ENCODE measurements around the gene SLC9B2.
"Not testable (repeated sequence)": the region's sequence is repeated elsewhere in the genome, so short reads cannot be mapped to it uniquely, and the experiment has no call there.

Gene SLC9B2

DNA sequence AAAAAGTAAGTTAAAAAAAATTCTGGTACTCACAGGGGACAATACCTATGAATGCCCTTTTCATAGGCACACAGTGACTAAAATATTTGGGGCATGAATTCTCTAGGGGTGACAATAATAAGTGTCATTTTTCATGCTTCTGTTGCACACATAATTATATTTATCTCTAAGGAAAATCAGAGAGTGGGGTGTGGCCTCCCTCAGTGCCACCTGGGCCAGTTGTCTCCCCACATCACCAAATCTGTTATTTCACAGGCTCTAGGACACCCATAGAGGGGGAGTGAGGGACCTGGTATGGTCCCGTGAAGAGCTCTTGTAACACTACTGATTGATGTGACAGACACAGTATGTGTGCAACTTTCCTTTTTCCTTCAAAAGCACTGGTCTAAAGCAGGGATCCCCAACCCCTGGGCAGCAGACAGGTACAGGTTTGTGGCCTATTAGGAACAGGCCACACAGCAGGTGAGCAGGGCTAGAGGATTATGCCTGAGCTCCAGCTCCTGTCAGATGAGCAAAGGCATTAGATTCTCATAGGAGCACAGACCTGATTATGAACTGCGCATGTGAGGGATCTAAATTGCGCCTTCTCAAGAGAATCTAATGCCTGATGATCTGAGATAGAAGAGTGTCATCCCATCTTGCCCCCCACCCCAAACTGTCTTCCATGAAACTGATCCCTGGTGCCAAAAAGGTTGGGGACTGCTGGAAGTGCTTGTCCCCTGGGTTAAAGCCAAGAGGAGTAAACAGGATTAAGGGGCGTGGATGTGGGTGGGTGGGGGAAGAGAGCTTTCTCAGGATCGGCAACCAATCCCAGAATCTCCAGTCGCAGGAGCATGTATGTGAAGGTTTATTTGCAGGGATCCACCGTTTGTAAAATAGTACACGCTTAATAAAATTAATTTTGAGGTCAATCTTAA lies 57.9 kb downstream of the SLC9B2 start:
- no peak for DNase-seq

- no peak for DNase-seq
Observed at GRCh38 chr4:103012551-103012950, 64.0 kb downstream of the SLC9B2 start.

- DNase-seq, result no peak
Observed at GRCh38 chr4:103012060-103012459, 64.5 kb downstream of the SLC9B2 start.

DNA sequence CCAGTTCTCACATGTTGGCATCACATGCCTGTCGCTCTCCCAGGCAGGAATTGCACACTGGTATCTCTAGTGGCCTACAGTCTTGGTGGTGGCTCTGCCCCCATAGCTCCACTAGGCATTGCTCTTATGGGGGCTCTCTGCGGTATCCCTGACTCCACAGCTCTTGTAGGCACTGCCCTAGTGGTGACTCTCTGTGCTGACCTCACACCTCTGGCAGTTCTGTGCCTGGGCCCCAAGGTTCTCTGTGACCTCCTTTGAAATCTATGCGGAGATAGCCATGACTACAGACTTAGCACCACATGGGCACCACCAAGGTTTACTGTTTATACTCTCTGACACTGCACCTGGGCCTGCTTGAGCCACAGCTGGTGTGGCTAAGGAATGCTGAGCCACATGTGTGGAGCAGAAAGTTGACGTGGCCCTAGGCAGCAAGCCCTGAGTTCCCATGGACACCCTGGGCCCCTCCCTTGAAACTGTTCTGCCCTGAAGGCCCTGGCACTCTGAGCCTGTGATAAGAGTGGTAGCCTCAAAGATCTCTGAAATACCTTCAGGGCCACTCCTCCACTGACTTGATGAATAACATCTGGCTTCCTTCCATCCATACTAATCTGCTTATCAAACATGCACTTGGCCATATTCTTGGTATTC lies 65.1 kb downstream of the SLC9B2 start:
- no peak for DNase-seq

- no peak for DNase-seq
Observed at GRCh38 chr4:103010804-103011203, 65.8 kb downstream of the SLC9B2 start.

DNA sequence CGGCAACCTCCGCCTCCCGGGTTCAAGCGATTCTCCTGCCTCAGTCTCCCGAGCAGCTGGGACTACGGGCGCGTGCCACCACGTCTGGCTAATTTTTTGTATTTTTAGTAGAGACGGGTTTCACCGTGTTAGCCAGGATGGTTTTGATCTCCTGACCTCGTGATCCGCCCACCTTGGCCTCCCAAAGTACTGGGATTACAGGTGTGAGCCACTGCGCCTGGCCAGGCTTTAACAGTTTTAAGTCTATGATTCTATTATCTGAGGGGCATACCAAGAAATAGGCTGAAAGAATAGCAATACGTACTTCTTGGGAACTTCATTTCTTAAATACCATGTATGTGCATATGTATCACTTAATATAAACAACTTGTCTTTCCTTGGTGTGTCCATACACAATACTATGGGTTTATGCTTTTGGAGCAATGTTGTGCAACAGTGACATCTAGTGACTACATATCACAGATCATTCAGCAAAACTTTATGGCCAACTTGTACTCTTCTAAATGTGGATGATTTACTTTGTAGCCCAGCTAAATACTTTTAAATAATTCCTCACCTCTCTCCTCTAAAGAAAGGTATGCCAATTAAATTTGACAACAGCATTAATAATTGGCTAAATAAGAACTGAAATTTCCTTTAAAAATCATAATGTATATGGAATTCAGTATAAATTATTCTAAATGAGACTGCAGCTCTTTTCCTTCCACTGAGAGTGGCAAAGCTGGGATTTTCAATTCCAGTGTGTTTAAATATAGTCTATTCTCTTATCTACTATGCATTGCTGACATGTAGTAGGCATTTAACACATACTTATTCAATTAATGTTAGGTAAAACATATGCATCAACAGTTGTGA lies 67.5 kb downstream of the SLC9B2 start:
- no peak for DNase-seq

- DNase-seq, result no peak
Observed at GRCh38 chr4:103002551-103002950, 74.0 kb downstream of the SLC9B2 start.

GRCh38 chr4:102994803-102995202 lies 81.8 kb downstream of the SLC9B2 start:
- DNase-seq, result no peak

DNA sequence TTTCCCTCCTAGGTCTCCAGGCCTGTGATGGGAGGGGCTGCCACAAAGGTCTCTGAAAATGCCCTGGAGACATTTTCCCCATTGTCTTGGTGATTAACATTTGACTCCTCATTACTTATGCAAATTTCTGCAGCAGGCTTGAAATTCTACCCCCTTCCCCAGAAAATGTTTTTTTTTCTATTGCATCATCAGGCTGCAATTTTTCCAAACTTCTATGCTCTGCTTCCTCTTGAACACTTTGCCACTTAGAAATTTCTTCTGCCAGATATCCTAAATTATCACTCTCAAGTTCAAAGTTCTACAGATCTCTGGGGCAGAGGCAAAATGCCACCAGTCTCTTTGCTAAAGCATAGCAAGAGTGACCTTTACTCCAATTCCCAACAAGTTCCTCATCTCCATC lies 82.6 kb downstream of the SLC9B2 start:
- DNase-seq, result not testable (repeated sequence)

DNA sequence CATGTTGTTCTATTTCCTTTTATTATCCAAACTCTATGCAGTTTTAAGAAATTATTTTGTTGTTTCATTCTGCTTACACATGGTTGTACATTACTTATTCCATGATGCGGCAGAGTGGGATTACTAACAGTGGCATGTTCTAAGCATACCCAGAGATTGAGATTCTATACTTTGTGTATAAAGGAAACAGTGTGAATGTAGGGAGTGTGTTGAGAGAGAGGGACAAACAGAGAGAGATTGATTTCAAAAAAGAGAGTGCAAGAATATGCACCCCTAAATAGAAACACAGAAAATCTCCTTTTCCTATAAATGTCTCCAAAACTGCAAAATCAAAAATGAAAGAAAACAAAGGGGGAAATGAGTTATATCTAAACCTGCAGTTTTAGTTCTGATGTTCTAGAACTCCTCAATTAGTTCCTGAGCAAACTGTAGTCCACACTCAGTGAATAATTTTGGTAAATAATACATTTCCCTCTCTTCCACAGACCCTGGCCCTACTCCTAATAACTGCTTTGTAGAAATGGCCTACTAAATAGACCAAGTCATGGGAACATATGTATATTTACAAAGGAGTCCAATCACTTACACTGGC lies 88.0 kb downstream of the SLC9B2 start:
- no peak for DNase-seq

GRCh38 chr4:102981005-102981404 lies 95.6 kb downstream of the SLC9B2 start:
- DNase-seq, result no peak
